ENCODE measurements around the gene DLG2. TPM values are rescaled to one million over a fixed set of nuclear protein-coding genes. Genes with fewer than 3 reads are reported as not detected.
A peak's percentile ranks its signal among the peaks of the same experiment; 100 is the strongest.

The DLG2 gene
- total RNA-seq, 1 donor from 2014 or later, result 174 TPM

DNA sequence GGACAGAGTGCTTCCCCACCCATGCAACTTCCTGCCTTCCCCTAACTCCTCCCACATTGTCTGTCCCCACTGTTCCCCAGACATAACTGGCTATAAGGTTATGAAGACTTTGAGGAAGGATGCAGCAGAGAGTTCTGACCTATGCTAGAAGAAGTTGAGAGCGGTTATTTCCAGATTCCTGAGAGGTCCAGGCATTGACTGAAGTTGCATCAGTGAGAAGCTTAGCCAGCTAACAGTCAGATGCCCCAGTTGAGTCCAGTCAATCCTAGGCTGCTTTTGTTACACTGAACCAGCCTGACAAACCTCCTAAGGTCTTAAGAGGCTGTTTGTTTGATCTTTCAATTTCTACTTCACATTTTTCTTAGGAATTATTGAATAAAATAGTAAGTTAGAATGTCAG, 1403.1 kb downstream of the DLG2 start:
- FAIRE-seq (no peak), DNase-seq (ENCODE audit: low spot score in 2 of 2) (no peak)

DNA sequence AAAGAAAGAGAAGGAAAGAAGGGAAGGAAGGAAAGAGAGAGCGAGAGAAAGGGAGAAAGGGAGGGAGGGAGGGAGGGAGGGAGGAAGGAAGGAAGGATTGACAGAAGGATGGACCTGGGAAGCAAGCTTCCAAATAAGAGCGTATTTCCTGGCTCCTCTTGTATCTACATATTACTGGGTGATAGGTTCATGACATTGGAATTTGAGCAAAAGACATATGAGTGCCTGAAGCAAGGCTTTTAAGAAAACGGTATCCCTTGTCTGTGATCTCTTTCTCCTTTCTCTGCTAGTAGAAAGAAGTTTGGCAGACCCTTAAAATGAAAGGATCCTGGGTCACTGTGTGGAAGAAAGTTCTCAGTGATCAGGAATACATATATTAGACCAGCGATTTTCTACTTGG, 1408.8 kb downstream of the DLG2 start:
- FAIRE-seq (no peak), DNase-seq (ENCODE audit: low spot score in 2 of 2) (no peak)

DNA sequence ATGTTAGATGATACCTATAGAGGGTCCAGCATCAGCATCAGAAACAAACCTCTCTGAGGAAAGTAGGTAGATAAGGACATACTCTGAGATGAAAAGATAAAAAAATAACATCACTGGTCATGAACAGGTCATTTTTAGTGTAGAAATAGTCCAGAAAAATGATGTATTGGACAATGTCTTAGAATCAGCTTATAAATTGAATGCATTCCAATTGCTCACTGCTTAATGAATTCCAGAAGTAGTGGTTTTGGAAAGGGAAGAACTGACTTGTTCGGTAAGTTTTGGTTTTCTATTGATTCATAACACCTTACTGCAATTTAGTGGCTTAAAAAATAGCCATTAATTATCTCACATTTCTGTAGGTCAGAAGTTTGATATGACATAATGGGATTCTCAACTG, 1411.5 kb downstream of the DLG2 start:
- no peak for DNase-seq (ENCODE audit: low spot score in 2 of 2)
- no peak for FAIRE-seq

DNA sequence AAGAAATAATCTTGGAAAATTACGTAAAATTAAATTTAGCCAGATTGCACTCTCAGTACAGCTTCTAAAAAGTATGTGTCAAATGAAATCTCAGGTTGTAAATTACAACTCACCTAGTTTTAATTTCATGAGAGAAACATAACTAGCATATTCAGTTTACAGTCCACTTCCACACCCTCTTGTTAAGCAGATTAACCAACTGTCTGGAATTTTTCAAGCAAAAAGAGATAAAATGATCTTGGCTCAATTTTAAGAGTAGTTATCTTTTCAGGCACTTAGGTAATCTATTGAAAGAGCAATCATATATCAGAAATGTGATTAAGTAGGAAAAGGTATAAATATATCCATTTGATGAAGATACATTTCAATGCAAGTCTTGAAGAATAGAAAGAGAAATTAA, 1412.6 kb downstream of the DLG2 start:
- FAIRE-seq (no peak), DNase-seq (ENCODE audit: low spot score in 2 of 2) (no peak)

DNA sequence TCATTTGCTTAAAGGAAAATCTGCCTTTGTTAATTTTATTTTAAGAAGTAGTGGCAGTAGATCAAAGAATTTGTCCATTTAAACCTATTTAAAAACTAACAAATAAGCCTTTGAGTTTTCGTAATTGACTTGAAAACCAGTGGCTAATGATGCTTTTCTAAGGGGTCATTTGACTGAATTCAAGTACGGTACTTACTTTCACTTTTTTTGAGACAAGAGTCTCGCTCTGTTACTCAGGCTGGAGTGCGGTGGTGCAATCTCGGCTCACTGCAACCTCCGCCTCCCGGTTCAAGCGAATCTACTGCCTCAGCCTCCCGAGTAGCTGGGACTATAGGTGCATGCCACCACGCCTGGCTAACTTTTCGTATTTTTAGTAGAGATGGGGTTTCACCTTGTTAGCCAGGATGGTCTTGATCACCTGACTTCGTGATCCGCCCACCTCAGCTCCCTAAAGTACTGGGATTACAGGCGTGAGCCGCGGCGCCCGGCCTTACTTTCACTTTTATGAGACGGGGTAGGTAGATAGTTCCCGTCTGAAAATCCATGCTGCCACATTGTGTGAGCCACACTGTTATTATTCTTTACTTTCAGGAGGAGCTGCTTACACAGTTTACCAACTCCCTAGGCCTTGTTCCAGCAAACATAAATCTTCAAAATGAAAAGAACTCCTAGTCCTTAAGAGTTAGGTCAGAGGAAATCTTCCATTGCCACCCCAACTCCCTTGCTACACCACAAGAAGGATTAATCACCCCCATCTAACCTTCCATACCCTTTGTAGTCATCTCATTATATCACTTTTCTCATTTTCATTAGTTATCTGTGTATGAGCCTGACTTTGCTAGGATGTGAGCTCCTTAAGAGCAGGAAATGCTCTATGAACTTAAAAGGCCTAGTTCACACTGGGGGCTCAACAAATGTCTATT, 1414.4 kb downstream of the DLG2 start:
- FAIRE-seq (no peak), DNase-seq (ENCODE audit: low spot score in 2 of 2) (no peak)

DNA sequence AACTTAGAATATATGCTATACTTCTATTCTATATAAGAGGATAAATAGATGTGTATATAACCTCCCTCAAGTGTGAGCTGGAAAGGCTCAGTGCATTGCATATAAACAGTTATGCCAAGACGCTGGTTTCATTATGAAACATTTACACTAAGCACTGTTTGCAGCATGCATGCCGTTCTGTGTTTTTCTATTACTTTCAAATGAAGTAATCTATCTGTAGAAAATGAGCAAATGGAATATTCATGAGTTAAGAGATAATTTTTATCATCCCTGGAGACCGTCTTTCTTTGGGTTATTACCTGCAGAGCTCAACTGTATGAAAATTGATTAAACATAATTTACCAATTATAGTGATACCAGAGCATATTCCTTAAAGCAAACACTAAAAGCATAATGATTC, 1415.2 kb downstream of the DLG2 start:
- no peak for FAIRE-seq

DNA sequence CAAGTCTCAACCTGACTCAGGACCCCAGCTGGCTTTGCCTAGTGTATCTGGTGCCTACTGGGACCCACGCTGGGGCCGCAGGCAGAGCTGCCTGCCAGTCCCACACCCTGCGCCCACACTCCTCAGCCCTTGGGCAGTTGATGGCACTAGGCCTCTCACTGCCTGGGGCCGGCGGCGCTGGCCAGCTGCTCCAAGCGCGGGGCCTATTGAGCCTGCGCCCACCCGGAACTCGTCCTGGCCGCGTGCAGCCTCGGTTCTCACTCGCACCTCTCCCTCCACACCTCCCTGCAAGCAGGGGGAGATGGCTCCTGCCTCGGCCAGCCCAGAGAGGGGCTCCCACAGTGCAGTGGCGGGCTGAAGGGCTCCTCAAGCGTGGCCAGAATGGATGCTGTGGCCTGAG, 1432.4 kb downstream of the DLG2 start:
- DNase-seq (ENCODE audit: low spot score in 2 of 2) (no peak), FAIRE-seq (no peak)

More for the DNA sequence above, 1415.2 kb downstream of the DLG2 start:
- no peak for DNase-seq (ENCODE audit: low spot score in 2 of 2)

DNA sequence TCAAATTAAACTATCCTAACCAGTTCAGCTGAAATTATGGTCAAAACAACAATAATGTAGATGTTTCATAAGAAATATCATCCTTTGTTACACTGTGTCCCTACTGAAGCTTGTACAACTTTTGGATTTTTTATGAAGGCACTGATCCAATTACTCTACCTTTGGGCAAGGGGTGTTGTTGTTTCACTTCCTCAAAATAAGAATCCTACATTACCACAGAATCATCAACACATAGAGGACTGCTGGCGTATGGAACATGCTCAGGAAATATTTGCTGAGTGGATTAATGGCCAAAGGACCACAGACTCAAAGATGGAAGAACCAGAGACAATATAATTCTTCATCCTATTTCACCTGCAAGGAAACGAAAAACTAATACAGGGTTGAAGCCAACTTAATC, 1433.4 kb downstream of the DLG2 start:
- DNase-seq (ENCODE audit: low spot score in 2 of 2) (no peak), FAIRE-seq (no peak)

DNA sequence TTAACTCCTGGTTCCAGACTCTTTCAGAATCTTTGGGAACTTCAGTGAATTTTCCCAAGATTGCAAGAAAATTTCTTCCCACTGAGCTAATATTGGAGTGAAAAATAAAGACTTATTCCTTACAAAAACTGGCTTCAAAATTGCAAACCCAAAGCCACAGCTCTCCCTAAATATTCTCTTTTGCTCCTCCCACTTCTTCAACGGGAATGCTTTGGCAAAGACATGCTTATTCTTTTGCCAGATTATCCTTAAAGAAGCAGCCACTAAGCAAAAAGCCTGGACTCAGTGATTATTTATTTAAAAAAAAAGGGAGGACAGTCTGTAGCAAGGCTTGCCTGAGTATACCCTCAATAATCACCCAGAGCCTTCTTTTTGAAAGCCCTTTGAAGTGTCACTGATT, 1438.6 kb downstream of the DLG2 start:
- DNase-seq (ENCODE audit: low spot score in 2 of 2) (no peak), FAIRE-seq (no peak)

DNA sequence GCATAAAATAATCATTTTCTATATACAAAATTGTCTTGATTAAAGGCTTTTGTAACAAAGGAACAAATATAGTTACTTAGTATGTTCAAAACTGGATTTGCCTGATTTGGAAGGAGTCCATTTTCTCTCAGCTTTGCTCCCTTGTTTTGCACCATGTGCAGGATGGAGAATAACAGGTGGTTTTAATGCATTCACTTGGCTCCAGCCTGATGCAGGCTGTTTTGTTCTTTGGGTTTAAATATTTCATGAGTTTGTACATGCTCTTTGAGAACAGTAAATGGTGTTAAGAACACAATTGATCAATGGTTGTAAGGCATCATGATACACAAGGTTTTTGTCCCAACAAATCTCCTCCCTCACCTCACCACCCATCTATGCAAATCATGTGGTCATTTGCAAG, 1454.1 kb downstream of the DLG2 start:
- DNase-seq (ENCODE audit: low spot score in 2 of 2), result no peak

DNA sequence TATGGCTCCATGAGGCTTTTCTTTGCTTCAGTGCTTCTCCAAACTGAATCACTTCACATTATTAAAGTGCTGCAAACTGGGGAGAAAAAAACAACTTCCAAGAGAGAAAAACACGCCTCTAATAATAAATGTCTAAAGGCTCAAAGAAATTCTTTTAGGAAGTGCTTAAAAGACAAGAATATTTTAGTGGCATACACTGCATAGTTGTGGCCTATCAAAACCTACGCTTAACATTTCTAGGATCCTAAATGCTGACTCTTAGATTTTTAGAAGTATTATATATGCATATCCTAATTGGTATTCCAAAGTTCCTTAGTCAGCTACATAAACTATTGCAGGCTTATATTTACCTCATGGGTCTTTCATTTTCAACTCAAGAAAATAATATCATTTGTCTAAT, 1462.0 kb downstream of the DLG2 start:
- FAIRE-seq (no peak), DNase-seq (ENCODE audit: low spot score in 2 of 2) (no peak)

More for the DNA sequence above, 1454.1 kb downstream of the DLG2 start:
- no peak for FAIRE-seq

DNA sequence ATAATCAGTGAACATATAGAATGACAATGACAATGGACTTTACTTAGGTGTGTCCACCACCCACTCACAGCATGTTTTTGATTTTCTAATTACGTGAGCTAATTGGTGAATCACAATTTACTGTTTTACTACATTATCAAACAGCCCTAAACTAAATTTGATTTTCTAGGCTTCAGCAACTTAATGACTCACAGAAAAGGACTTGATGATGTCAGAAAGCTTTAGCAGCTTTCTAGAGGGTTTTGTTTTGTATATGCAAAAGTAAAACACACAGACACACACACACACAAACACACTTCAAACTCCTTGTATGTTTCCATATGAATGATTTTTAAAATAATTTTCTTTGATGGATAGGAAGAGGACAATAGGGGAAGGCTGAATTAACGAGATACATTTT, 1462.4 kb downstream of the DLG2 start:
- FAIRE-seq (no peak), DNase-seq (ENCODE audit: low spot score in 2 of 2) (no peak)

DNA sequence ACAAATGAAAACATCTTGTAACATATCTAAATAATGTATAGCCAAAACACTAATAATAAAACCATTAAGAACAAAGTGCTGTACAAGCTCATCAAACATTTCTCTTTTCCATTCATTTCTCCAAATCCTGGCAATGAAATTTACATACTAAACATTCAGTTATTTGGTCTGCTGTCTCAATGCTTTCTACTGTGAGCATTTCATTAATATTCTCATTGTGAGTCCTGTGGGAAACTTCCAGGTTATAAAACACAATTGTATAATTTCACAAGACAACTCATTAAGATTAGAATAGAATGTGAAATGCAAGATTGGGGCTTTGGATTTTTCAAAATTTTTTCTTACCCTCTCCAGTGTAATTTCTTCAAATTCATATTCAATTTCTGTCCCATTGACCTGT, 1464.0 kb downstream of the DLG2 start:
- FAIRE-seq (no peak), DNase-seq (ENCODE audit: low spot score in 2 of 2) (no peak)

DNA sequence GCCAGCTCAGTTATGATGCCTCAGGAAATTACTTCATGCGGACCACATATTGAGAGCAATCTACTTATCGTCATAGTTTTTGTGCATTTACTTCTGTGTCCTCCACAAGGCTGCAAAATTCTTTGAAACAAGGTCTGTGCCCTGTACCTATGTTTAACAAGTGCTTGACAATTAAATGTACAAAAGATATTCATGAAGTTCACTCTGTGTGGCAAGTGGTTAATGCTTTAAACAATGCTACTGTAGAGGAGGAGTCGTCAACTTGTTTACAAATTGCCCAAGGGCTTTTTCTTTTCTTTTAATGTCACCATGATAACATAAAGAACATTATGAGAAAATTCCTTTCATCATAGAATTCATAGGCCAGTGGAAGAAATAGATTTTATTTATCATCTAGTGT, 1469.5 kb downstream of the DLG2 start:
- no peak for DNase-seq (ENCODE audit: low spot score in 2 of 2)
- FAIRE-seq, result no peak

DNA sequence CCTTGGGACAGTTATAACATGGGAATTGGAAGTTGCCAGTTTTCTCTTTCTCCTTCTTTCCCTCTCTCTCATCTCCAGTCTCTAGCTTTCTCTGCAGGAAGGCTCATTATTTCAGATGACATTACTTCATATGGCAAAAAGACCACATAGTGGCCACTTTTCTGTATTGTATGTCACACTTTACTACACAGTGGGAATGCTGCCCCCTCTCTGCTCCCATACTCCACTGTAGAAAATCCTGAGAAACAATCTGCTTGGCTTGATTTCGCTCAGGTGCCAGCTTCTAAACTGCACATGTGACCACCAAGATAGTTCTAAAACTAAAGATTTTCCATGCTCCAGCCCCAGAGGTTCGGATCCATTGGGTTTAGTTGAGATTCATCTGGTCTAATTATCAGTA, 1480.3 kb downstream of the DLG2 start:
- no peak for FAIRE-seq
- no peak for DNase-seq (ENCODE audit: low spot score in 2 of 2)

DNA sequence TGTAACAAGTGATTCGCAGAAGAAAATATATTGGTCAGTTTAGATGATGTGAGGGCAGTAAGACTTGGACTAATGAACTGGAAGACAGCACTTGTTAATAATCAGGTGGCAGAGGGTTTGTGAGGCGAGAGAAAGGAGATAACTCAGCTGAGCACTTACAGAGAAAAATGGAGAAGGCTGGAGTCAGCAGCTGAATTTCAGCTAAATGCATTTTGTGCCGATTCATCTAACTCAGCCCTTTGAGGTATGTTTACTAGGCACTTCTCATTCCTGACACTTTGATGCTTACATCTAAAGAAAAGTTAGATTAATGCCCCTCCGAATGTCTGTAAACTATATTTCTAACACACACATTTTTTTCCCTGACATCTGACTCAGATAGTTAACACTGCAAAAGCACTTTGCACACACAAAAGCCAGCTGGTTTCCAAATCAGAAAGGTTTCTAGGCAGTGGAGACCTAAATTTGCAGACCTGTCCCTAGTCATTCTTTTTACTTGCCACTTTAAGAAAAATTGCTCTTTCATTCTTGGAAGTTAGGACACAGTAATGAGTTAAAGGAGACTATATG, 1481.4 kb downstream of the DLG2 start:
- DNase-seq (ENCODE audit: low spot score in 2 of 2), result no peak

DNA sequence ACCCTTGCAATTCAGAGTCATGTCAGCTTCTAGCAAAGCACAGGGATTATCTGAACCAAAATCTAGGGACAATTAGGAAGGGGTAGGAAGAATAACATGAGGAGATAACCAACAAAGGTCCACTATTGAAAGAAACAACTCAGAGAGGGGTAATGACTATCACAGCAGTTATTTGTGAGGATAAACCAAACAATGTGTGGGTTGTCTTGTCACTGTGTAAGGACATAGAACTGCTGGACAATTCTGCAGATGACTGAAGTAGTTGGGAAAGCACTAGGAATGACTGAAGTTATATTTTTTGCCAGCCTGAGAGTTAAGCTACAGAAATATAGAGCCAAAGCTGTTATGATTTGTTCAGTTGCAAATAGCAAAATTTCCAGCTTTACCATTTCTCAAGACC, 1482.6 kb downstream of the DLG2 start:
- DNase-seq (ENCODE audit: low spot score in 2 of 2) (no peak), FAIRE-seq (no peak)

More for the DNA sequence above, 1481.4 kb downstream of the DLG2 start:
- FAIRE-seq, result no peak

DNA sequence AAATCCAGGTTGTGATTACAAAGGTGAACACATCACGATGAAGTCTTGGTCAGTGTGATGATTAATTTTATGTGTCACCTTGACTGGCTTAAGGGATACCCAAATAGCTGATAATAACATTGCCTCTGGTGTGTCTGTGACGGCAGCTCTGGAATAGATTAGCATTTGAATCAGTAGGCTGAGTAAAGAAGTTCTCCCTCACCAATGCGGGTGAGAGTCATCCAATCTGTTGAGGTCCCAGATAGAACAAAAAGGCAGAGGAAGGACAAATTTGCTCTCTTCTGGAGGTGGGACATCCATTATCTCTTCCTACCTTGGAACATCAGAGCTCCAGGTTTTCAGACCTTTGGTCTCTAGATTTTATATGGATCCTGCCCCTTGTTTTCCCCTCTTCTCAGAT, 1484.7 kb downstream of the DLG2 start:
- FAIRE-seq (no peak), DNase-seq (ENCODE audit: low spot score in 2 of 2) (no peak)

DNA sequence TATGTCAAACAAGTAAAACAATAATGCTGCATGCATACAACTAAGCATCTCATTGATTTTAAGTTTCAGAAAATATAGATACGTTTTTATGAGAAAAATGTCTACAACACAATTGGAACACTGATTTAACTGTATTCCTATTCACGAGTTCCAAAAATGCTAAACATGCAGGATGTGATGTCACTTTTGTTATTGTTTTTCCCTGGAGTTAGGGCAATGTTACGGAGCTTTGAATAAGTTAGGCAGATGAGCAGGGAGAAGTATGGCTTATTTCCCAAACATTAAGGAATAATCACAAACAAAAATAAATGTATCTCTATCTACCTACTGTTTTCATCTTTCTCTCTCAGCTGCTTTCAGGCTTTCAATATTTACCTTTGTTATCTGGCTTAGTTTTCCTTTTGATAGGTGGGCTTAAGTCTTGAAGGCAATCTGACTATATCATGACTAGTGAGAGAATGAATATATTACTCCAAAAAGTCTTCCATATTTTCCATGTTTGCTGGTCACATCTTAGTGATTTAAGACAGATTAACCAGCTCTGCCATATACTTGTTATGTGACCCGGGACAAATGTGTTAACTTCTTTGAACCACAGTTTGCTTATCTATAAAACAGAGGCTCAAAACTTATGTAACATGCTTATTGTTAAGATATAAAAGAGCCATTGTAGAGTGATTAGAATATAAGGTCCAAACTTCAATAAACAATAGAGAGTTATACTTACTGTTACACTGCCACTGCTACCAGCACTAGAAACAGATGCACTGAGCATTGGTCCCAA, 1486.6 kb downstream of the DLG2 start:
- DNase-seq (ENCODE audit: low spot score in 2 of 2), result no peak
- FAIRE-seq, result peak; percentile 58

DNA sequence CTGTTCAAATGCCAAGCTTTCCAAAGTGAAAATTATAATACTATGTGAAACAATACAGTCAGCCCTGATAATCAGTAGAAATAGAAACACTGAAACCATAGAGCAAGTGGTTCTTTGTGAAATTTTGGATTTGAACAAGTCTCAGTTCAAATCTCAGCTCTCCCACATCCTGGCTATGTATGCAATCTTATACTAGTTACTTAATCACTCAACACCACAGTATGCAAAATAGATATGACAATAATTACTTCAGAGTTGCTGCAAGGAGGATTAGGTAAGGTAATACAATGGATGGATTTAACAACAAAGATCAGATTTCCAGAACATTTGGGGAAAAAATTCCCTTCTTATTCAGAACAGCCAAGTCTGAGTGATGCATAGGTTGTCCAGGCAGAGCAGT, 1489.2 kb downstream of the DLG2 start:
- FAIRE-seq (no peak), DNase-seq (ENCODE audit: low spot score in 2 of 2) (no peak)

DNA sequence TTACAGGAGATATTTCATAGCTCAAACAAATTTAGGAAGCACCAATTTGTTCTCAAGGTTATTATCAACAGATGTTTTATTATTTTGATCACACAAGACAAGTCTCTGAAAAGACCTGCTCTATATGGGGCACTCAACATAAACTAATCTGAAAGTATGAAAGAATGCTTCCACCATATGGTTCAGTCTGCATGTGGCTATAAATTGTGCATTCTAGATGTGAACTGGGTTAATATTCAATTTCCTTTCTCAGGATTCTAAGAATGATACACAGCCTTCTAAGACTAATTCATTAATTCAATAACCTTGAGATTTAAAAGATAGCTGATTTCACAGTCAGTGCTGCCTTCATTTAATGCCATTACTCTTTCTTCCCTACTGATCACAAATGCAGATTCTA, 1489.6 kb downstream of the DLG2 start:
- DNase-seq (ENCODE audit: low spot score in 2 of 2) (no peak), FAIRE-seq (no peak)
